ENCODE data around the gene RAB37. TPM values are rescaled to one million over a fixed set of nuclear protein-coding genes. Genes with fewer than 3 reads are reported as not detected.

RAB37 gene
- total and polyA plus RNA-seq, 2 of the 13 experiments (the other 11 are each of a cell fraction or from before 2014, with no cell fraction given) = 0.91 to 3.7 TPM

DNA sequence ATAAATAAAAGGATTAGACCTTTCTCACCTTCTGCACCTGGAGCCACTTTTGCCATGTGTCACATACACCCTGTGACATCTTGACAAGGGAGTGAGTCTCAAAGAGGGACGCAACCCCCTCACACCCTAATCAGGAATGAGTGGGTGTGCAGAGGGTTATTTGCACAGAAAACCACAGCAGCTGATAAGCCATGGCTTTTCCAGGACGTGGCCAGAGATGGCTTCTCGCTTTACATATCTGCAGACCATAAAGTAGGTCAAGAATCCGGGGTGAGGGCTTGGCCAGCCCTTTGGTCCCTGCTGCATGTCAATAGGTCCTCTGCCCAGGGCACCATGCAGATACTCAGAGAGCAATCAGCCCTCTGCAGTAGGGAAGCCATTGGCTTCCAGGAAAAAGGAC, 21.9 kb upstream of the RAB37 start (continued):
- peak; percentile 98 for TF ChIP-seq CBFB (CRISPR knock-in tag; IDR thresholded peaks at IDR 0.05)
- no peak for TF ChIP-seq U2AF1 (optimal IDR thresholded peaks at IDR 0.05; ENCODE audit: low read depth, low read length)
- TF ChIP-seq, protein P1, sequence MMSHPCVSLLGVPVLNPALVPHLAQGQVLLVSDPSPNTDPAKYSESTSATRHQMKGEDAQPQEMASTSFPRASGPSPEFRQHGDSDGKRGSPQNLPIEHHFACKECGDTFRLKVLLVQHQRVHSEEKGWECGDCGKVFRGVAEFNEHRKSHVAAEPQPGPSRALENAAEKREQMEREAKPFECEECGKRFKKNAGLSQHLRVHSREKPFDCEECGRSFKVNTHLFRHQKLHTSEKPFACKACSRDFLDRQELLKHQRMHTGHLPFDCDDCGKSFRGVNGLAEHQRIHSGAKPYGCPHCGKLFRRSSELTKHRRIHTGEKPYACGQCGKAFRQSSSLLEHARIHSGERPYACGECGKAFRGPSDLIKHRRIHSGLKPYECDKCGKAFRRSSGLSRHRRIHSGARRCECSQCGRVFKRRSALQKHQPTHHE (CRISPR knock-in tag; IDR thresholded peaks at IDR 0.05; ENCODE audit: borderline replicate concordance) = no peak
- no peak for TF ChIP-seq ZNF792 (CRISPR knock-in tag; IDR thresholded peaks at IDR 0.05)
- TF ChIP-seq SP5 (CRISPR knock-in tag; IDR thresholded peaks at IDR 0.05; ENCODE audit: borderline replicate concordance, low read depth) = no peak
- TF ChIP-seq, protein P2, sequence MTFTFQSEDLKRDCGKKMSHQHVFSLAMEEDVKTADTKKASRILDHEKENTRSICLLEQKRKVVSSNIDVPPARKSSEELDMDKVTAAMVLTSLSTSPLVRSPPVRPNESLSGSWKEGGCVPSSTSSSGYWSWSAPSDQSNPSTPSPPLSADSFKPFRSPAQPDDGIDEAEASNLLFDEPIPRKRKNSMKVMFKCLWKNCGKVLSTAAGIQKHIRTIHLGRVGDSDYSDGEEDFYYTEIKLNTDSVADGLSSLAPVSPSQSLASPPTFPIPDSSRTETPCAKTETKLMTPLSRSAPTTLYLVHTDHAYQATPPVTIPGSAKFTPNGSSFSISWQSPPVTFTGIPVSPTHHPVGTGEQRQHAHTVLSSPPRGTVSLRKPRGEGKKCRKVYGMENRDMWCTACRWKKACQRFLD (CRISPR knock-in tag; IDR thresholded peaks at IDR 0.05; ENCODE audit: borderline replicate concordance) = no peak
- no peak for TF ChIP-seq FOXA1 (IDR thresholded peaks at IDR 0.05)
- peak; percentile 81 for TF ChIP-seq FOXA1 (CRISPR knock-in tag; IDR thresholded peaks at IDR 0.05)
- no peak for TF ChIP-seq TBX3 (IDR thresholded peaks at IDR 0.05; ENCODE audit: borderline replicate concordance)
- no peak for TF ChIP-seq BORCS8-MEF2B (CRISPR knock-in tag; IDR thresholded peaks at IDR 0.05)
- TF ChIP-seq ZNF562 (CRISPR knock-in tag; IDR thresholded peaks at IDR 0.05; ENCODE audit: borderline replicate concordance) = no peak
- no peak for TF ChIP-seq GATAD1 (CRISPR knock-in tag; IDR thresholded peaks at IDR 0.05)
- TF ChIP-seq KLF9 (CRISPR knock-in tag; IDR thresholded peaks at IDR 0.05; ENCODE audit: low read depth) = no peak
- TF ChIP-seq KLF16 (CRISPR knock-in tag; IDR thresholded peaks at IDR 0.05) = no peak
- no peak for TF ChIP-seq ZNF644 (CRISPR knock-in tag; IDR thresholded peaks at IDR 0.05; ENCODE audit: low read depth)
- TF ChIP-seq, protein P3, sequence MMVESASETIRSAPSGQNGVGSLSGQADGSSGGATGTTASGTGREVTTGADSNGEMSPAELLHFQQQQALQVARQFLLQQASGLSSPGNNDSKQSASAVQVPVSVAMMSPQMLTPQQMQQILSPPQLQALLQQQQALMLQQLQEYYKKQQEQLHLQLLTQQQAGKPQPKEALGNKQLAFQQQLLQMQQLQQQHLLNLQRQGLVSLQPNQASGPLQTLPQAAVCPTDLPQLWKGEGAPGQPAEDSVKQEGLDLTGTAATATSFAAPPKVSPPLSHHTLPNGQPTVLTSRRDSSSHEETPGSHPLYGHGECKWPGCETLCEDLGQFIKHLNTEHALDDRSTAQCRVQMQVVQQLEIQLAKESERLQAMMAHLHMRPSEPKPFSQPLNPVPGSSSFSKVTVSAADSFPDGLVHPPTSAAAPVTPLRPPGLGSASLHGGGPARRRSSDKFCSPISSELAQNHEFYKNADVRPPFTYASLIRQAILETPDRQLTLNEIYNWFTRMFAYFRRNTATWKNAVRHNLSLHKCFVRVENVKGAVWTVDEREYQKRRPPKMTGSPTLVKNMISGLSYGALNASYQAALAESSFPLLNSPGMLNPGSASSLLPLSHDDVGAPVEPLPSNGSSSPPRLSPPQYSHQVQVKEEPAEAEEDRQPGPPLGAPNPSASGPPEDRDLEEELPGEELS (CRISPR knock-in tag; IDR thresholded peaks at IDR 0.05) = 0 out of 2 replicates have a peak, but pooled peaks have one; percentile 19
- TF ChIP-seq BCL6 (CRISPR knock-in tag; IDR thresholded peaks at IDR 0.05) = peak; percentile 54; the same call in 1 of the 2 replicates
- peak; percentile 74; the same call in 1 of the 2 replicates for TF ChIP-seq RXRA (CRISPR knock-in tag; IDR thresholded peaks at IDR 0.05)
- 0 out of 2 replicates have a peak, but pooled peaks have one; percentile 26 for TF ChIP-seq FOXA3 (CRISPR knock-in tag; IDR thresholded peaks at IDR 0.05)
- TF ChIP-seq, protein P4, sequence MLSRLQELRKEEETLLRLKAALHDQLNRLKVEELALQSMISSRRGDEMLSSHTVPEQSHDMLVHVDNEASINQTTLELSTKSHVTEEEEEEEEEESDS (CRISPR knock-in tag; IDR thresholded peaks at IDR 0.05; ENCODE audit: borderline replicate concordance) = no peak
- TF ChIP-seq ZNF317 (CRISPR knock-in tag; IDR thresholded peaks at IDR 0.05) = no peak
- TF ChIP-seq, protein P5, sequence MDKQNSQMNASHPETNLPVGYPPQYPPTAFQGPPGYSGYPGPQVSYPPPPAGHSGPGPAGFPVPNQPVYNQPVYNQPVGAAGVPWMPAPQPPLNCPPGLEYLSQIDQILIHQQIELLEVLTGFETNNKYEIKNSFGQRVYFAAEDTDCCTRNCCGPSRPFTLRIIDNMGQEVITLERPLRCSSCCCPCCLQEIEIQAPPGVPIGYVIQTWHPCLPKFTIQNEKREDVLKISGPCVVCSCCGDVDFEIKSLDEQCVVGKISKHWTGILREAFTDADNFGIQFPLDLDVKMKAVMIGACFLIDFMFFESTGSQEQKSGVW (CRISPR knock-in tag; IDR thresholded peaks at IDR 0.05; ENCODE audit: borderline replicate concordance) = no peak
- no peak for TF ChIP-seq TAF1 (CRISPR knock-in tag; IDR thresholded peaks at IDR 0.05)
- TF ChIP-seq ATRX (CRISPR knock-in tag; IDR thresholded peaks at IDR 0.05; ENCODE audit: borderline replicate concordance) = no peak
- TF ChIP-seq, protein P6, sequence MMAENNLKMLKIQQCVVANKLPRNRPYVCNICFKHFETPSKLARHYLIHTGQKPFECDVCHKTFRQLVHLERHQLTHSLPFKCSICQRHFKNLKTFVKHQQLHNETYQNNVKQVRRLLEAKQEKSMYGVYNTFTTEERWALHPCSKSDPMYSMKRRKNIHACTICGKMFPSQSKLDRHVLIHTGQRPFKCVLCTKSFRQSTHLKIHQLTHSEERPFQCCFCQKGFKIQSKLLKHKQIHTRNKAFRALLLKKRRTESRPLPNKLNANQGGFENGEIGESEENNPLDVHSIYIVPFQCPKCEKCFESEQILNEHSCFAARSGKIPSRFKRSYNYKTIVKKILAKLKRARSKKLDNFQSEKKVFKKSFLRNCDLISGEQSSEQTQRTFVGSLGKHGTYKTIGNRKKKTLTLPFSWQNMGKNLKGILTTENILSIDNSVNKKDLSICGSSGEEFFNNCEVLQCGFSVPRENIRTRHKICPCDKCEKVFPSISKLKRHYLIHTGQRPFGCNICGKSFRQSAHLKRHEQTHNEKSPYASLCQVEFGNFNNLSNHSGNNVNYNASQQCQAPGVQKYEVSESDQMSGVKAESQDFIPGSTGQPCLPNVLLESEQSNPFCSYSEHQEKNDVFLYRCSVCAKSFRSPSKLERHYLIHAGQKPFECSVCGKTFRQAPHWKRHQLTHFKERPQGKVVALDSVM (CRISPR knock-in tag; IDR thresholded peaks at IDR 0.05) = no peak
- no peak for TF ChIP-seq ZSCAN12 (CRISPR knock-in tag; IDR thresholded peaks at IDR 0.05)

Measured in HepG2 (cell line).